ENCODE data around the gene TMEM232.

Gene TMEM232

DNA sequence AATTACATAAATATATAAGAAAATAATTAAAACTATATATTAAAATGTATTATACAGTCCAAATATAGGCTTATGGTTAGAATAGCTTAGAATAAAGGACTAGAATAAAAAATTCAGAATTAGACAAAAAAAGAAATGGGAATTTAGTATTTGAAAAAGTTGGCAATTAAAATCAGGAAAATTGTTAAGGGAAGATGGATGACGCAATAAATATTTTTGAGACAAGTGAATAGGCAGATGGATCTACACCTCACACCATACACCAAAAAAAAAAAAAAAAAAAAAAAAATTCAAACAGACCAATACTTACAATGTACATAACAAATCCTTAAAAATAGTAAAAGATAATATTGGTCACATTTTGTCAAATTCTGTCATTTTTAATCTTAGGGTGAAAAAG is 200.7 kb downstream of the TMEM232 start:
- no peak for DNase-seq

DNA sequence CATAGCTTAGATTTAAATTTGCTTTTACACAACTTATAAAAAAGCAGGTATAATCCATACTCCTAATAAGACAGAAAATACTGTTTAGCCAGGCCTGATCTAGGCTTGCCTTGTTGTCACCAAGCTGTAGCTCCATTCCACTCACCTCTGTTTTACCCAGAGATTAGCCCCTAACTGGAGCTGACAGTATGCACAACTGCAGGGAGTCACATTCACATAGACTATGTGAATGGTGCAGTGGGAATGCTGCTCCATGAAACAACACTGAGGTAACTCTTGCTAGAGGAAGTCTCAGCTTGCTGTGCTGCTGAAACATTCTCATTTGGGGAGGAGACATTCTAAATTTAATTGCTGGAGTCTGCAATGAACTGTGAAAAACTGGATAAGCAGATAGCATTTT is 209.1 kb downstream of the TMEM232 start:
- DNase-seq, result no peak

DNA sequence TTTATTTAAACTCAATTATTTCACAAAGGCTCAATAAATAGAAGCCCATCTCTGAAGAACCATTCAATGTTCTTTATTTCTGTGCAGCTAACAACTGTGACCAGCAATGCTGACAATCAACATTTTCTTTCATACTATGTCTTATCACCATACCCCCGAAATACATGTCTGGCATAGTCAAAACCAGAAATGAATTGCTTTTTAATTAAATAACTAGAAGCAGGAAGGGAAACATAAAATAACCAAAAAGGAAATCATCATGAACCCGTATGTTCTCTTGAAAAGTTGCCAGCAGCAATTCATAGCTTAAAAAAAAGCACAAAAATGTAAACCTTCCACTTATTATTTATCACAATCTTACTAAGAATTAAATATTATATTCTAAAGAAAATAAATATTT is 212.4 kb downstream of the TMEM232 start:
- DNase-seq, result no peak

DNA sequence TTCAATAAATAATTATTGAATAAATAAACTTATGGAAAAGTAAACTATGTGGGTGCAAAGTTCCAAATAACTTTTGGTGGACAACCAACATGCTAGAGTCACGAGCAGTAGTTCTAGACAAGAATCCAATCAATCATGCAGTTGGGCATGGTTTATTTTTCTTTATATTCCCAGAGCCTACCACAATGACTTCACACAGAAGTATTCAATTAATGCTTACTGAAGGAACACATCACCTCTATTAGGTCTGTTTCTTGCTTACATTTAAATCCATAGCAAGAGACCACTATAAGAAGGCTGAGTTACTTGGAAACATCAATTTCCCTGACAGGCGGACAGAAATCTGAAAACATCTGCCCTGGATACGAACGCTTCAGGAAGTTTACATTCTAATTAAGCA is 214.2 kb downstream of the TMEM232 start:
- no peak for DNase-seq

DNA sequence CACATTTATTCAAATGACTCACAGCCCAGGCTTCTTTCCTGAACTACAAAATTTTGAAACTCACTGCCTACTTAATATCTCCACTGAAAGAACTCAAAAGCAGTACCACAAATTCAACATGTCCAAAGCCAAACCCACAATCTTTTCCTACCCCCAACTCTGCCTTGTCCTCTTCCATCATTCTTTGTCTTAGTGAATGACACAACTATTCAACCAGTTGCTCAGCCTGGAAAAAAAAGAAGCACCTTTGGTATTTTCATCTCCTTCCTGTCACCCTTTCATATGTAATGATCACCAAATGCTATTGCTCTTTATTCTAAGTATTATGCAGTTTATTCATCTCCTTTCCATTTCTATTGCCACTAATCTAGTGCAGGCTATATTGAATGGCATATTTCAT is 216.3 kb downstream of the TMEM232 start:
- no peak for DNase-seq

DNA sequence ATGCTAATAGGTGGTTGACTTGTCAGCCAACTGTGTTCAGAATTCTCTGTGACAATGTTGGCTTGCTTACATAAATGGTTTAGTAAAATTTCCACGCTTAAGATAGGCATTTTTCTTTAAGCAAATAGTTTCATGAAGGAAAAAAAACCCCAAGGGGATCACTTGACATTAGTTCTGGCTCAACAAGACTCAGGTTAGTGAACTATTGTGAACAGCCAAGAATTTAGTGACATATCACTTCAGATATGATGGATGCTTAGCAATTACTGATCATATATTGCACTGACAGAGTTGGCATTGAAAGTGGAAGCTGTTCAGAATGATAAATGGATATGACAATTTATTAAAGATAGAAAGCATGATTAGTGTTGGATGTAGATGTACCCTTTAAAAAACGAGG is 218.5 kb downstream of the TMEM232 start:
- no peak for DNase-seq

DNA sequence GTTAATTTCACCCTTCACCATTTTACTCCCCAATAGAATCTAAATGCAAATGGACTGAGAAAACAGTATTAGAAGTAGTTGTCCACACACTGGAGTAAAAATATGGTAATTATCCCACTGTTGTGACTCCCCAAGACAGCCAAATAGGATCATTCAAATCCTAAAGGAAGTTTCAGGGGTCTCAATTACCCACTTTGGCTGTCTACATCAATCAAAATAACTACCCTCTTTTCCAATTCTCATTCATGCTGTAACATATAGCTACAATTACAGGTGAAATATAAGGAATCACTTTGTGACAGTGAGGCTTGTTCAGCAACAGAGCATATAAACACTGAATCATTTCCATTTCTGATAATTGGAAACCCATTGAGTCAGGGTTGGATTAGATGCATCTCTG is 220.1 kb downstream of the TMEM232 start:
- DNase-seq, result no peak

DNA sequence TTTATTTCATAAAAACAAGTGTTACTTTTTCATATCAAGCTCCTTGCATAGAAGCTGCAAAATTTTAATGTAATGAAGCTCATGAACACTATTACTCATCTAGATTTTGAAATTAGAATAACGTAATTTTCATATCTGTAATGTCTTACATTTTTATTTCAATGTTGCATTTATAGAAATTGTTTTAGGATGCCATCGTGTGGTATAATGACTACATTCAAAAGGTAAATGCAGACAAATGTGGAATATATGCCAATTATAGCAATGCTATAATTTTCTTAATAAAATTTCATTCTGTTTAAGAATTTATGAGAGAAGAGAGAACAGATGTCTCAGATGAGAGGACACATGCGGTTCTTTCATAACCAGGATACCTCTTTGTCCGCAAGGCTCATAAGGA is 230.2 kb downstream of the TMEM232 start:
- DNase-seq, result no peak

DNA sequence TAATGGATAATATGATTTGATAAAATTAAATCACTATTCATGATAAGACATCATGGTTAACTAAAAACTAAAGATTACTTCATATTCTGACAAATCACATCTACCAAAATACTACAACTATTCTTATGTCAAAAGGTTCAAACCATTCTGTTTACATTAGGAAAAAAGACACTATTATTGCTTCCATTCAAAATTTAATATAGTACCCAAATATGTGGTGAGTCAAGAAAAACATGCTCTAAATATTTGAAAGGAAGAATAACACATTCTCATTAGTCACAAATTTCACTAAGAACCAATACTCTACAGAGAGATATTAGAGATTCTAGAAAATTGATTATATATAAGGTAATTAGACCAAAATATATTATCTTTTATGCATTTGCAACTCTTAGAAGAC is 234.0 kb downstream of the TMEM232 start:
- DNase-seq, result no peak

DNA sequence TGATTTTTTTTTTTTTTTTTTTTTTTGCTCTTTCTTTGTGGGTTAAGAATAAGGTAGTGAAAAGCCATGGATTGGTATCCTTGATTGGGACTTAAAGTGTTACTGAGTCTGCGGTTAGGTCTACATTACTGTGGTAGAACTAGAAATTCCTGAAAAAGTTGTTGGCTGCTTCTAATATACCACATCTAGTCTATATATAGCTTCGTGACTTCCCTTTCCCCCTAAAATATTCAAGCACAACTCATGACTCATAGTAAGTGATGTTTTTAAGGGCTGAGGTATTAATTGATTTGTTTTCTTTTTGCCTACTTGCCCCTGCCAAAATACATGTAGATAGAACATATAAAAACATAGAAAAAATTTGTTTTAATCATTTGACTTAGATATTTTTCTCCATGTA is 247.6 kb downstream of the TMEM232 start:
- DNase-seq, result no peak

DNA sequence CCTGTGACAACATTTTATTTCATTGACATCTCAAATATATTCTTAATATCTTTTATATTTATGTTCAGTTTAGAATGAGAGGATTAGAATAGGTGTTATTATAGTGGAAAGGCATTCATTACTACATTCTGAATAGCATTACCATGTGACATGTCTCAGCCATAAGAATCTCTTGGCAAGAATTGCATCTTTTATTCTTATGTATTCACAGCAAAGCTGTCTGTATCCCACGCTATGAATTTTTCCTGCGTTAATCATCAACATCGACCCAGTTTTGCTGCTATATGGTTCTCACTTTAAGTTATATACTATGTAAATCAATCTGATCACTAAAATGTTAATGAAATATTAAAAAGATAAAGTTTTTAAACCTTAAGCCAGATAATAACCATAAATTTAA is 248.6 kb downstream of the TMEM232 start:
- no peak for DNase-seq

DNA sequence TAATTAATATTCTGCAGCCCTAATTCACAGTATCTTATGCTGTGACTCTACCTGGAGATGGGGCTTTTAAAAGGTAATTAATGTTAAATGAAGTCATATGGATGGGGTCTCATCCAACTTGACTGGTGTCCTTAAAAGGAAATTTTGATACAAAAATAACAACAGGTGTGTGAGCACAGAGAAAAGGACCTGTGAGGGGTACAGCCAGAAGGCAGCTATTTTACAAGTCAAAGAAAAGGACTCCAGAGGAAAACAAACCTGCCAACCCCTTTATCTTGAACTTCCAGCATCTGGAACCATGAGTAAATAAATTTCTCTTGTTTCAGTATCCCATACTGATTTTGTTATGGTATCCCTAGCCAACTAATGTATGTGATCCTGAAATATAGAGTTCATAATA is 250.3 kb downstream of the TMEM232 start:
- DNase-seq, result no peak

DNA sequence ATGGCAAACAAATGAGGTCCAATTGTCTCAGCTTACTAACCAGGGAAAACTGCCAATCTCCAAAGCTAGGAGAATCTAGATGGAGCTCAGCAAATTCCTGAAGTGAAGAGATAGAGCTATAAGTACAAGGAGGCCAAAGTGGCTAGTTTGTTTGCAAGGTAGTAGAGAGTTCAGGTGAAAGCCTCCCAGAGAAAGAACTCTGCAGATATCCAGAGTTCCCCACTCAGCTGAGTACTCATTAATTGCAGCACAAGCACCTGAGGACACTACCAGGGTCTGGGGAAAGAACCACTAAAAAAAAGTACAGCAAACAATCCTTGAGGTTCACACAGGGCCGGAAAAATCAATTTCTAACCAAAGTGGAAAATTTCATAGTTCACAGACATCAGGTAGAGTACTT is 250.9 kb downstream of the TMEM232 start:
- no peak for DNase-seq

DNA sequence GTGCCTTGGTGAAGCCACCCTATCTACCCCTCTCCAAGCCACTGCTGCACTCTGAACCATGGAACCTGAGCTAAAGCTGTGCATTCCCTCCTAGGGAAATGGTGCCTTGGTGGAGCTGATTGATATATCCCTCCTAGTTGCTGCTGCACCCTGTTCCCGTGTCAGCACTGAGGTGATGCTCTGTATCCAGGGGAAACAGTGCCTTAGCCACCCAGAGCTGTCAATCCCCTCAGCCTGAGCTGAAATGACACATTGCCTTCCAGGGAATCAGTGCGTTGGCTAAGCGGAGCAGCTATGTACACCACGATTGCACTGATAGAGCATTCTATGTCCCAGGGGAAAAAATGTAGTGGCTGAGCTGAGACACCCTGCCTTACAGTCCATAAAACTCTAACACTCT is 257.0 kb downstream of the TMEM232 start:
- DNase-seq, result no peak

DNA sequence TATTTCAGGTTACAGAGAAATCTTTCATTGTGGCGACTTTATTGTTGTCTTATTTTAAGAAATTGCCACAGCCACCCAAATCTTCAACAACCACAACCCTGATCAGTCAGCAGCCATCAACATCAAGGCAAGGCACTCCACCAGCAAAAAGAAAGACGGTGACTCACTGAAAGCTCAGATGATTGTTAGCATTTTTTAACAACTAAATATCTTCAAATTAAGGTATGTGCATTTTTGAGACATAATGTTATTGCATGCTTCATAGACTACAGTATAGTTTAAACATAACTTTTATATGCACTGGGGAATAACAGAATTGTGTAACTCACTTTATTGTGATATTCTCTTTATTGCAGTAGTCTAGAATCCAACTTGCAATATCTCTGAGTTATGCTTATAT is 263.4 kb downstream of the TMEM232 start:
- DNase-seq, result no peak

DNA sequence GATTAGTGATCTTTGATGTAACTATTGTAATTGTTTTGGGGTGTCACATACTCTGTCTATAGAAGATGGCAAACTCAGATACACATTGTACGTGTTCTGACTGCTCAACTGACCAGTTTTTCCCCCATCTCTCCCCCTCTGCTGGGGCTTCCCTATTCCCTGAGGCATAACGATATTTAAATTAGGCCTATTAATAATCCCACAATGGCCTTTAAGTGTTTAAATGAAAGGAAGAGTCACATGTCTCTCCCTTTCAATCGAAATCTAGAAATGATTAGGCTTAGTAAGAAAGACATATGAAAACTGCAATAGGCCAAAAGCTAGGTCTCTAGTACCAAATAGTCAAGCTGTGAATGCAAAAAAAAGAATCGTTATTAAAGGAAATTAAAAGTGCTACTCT is 265.6 kb downstream of the TMEM232 start:
- no peak for DNase-seq

DNA sequence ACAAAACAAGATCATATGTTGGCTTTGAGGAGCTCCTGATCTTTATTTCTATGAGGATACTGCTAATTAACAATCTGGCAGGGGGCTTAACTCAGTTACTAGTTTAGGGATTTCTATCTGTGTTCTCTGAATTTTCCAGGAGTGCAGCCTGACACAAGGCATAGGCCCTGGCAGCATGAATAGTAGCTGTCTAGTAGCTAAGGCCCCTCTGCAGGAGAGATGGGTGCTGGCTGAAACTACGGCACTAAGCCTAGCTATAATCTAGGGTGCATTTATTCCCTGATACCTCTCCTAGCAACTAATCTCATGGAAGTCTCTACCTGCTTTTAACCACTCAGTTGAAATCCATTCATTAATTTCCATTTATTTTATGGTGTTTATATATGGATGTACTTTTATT is 268.2 kb downstream of the TMEM232 start:
- no peak for DNase-seq

DNA sequence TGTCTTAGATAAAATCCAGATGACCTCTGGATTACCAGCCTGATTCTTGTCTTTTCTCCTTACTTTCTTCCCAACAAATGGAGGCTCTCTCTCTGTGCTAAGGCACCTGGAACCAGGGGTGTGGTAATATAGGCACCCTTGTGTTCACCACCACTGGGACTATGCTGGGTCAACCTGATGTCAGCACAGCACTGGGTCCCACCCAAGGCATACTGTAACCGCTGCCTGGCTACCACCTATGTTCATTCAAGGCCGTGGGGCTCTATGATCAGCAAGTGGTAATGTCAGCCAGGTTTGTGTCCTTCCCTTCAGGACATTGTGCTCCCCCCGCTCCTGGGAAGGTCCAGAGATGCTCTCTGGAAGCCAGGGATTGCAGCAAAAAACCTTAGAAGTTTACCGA is 283.6 kb downstream of the TMEM232 start:
- no peak for DNase-seq

DNA sequence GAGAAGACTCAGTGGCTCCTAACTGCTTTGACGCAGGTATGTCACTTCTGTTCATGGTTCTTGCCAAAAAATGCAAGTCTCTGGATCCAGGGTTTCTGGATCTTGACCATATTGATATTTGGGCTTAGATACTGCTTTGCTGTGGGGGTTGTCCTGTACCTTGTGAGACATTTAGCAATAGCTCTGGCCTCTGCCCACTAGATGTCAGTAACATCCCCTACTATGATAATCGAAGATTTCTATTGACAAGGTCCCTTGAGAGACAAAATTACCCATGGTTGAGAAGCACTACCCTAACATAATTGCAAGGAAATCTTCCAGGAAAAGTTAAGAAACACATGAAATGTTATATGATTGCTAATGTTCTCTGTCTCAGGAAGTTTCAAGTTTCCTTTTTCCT is 285.4 kb downstream of the TMEM232 start:
- no peak for DNase-seq

DNA sequence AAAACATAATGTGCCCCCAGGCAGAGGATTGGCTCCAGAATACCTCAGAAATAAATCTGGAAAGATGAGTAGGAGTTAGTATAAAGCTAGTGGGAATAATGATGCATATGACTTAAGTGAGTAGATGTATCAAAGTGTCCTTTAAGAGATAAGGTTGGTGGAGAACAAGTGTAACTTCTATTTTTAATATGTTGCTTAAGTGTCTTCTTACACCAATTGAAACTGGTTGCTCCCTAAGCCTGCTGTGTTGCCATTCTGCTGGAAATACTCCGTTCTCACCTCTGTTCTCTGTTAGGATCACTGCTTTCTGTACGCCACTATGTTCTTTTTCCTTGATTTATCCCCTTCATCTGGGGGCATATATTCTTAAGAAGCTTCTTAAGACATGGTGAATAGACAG is 286.4 kb downstream of the TMEM232 start:
- no peak for DNase-seq

DNA sequence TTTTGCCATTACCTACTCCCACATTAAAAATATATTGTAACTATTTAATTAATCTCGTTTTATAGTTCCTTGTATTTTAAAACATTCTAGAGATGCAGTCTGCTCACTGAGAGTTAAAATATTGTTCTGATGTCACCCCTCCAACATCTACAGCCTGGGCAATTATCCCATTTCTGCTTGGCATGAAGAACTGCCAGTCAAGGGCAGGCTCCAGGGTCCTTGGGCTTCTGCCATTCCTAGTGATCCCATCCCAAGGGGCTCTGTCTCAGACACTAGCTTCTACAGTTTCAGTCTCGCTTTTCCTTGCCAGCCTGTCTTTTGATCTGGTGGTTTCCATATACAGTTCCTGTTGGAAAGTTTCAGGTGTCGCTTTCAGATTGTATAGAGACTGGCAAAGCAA is 287.2 kb downstream of the TMEM232 start:
- no peak for DNase-seq

DNA sequence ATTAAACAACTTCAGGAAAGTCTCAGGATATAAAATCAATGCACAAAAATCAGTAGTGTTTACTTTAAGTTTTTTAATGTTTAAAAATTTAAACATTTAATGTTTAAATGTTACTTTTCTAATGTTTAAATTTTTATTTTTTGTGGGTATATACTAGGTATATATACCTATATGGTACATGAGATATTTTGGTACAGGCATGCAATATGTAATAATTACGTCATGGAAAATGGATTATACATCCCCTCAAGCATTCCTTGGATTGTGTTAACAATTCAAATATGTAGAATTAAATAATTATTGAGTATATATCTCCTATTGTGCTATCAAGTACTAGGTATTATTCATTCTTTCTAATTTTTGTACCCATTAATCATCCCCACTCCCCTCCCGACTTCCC is 291.3 kb downstream of the TMEM232 start:
- DNase-seq, result no peak

DNA sequence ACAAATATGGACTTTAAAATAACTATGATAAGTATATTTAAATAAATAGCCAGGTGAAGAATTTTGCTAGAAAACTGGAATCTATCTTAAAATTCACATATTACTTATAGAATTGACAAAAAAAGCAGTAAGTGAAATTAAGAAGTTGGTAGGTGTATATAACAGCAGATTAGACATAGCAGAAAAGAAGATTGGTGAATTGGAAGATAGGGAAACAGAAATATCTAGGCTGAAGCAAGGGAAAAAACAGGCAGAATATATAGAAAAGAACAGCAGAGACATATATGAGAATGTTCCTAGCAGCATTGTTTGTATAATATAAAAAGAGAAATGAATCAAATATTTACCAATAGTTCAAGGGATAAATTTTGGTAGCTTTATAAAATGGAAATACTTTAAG is 294.9 kb downstream of the TMEM232 start:
- no peak for DNase-seq

DNA sequence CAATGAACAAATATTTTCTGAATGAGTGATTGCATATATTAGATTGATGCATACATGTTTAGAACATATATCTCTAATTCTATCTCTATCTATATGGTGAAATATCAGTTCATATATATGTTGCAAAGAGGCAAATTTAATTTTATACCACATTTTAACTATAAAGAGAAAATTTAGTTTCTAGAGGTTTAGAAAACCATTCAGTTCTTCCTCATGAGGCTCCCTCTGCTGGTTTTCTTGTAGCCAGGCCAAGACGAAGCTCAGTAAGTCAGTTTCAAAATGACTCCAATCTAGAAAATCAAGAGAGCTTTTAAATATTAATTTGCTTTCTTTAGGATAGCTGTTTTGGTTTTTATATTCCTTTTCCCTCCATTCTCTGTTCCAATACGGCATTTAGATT is 312.1 kb downstream of the TMEM232 start:
- DNase-seq, result no peak

DNA sequence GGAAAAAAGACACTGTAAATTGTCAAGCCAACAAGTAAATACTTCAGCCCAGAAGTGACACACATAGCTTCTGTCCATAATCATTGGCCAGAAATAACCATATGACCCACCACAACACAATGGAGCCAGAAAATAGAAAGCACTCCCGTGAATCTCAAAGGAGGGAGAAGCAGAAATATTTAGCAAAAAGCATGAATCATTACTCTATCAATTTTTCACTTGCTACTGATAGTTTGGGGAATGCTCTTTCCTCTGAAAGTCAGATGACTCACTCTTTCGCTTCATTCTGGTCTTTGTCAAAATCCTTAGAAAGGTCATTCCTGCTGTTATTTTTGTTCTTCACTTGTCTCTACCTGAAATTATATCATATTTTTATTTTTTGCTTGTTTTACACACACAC is 312.6 kb downstream of the TMEM232 start:
- no peak for DNase-seq

DNA sequence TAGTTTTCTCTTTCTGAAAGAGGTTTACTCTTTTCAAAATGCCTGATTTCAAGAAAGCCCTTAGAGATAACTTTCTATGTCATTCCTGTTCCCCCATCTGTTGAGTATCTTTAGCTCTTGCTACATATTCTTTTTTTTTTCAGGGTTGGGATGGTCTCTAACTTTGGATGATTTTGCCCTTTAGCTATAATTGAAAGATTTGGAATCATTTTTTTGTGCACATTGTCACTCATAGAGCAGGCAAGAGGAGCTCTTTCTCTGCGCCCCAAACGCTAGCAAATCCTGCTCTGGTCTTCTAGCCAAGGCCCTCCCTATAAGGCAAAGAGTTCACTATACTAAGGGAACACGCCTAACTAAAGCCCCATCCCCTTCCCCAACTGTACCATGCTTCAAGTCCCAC is 316.9 kb downstream of the TMEM232 start:
- no peak for DNase-seq

Measured in right kidney (tissue), 1 donor.